HG02981 (cell line): ENCODE results near the gene TM4SF1.
"Not testable (repeated sequence)": the region's sequence is repeated elsewhere in the genome, so short reads cannot be mapped to it uniquely, and the experiment has no call there.

Source experiments
- ATAC-seq: cut with Tn5 transposase; IDR thresholded peaks from one replicate; pipeline ENCODE4 v1.9.1; 2021; ENCODE audit warnings: mild to moderate bottlenecking, moderate library complexity; ENCODE audit not compliant: unreplicated experiment

Gene TM4SF1

GRCh38 chr3:149395107-149396089, 17.9 kb upstream of the TM4SF1 start:
- no peak for ATAC-seq

DNA sequence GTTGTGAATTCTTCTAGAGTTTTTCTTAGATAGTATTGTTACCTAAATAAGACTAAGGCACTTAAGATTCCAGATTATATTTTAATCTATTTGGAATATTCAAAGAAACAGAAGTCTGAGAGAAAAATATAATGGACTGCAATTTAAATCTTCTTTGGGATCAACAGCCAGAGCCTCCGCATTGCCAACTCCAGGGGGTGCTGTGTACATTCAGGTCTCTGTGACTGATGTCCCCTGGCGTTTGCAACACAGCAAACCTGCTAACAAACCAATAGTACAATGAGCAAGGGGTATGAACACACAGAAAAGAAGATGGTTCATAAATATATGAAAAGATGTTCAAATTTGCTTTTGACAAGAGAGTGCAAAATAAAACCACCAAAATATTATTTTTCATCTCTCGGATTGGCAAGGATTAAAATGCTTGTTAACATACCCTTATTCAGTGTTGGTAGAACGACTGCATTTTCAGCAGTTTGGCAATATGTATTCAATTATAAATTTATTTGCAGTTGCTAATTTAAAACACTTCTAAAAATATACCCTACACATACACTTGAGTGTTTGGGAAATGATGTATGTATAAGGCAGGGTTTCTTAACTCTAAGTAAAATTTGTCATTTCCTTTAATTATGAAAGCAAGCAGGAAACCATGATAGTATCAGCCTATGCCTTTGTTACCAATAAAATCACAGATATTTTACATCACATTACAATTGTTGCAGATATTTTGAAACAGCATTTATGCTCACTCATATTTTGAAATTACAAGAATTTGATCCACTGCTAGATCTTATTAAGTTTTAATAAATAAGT, 16.1 kb upstream of the TM4SF1 start:
- peak; percentile 90 for ATAC-seq

DNA sequence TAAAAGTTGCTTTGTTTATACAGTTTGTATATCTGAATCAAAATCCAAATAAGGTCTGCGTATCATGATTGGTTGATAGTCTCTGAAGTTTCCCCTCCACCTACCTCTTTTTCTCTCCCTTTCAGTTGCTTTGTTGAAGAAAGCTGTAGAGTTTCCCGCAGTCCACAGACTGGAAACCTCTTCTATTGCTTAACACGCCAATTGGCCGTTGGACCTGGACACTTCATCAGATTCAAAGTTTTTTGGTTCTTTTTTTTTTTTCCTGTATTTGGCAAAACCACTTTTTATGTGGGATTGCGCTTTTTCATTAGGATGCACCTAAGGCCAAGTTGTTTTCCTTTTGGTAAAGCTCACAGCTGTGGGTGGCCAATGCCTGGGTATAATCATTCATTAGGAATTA, 14.5 kb upstream of the TM4SF1 start:
- ATAC-seq: no peak

- no peak for ATAC-seq
Observed at GRCh38 chr3:149390772-149391212, 13.3 kb upstream of the TM4SF1 start.

DNA sequence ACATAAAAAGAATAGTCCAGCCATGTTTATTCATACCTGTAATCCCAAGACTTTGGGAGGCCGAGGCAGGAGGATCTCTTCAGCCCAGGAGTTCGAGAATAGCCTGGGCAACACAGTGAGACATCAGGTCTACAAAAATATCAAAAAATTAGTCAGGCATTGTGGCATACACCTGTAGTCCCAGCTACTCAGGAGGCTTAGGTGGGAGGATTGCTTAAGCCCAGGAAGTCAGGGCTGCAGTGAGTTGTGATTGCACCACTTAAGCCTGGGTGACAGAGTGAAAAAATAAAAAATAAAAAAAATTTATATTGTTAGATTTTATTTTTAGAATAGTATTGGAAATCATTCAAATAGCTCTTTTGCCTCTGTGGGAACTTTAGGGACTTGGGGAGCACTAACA, 12.8 kb upstream of the TM4SF1 start:
- ATAC-seq: no peak

GRCh38 chr3:149388531-149389417, 11.3 kb upstream of the TM4SF1 start:
- no peak for ATAC-seq

DNA sequence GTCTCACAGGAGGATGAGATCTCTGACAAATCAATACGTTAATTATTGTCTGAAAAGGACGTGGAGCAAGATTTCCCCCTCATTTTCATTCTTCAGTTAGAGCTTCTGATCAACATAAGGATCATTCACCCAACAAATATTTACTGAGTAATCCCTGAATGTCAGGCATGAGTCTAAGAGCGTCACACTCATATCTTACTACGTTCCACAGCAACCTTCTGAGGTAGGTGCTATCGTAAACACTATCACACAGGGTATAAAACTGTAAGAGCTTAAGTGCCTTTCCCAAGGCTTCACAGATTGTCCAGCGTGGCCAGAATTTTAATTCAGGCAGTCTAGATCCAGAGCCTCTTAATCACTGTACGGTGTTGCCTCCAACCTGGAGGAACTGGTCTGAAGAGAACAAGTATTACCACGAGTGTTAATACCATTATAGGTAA, 10.6 kb upstream of the TM4SF1 start:
- ATAC-seq: no peak

DNA sequence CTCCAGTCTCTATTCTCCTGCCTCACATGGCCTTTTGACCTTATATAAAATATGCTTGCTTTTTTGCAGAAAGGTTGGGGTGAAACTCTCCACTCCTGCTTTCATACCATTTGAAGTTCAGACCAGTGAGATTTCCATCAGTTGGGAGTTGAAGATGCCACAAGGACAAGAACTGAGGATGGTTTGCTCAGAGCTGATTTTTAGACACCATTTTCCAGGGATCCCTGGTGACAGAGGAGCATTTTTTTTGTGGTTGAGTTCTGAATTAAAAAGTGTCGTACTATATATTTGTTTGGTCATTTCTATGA, 8.8 kb upstream of the TM4SF1 start:
- ATAC-seq: no peak

- ATAC-seq: no peak
Observed at GRCh38 chr3:149385617-149386298, 8.3 kb upstream of the TM4SF1 start.

GRCh38 chr3:149384911-149385321, 7.5 kb upstream of the TM4SF1 start:
- ATAC-seq: no peak

- ATAC-seq: no peak
Observed at GRCh38 chr3:149384167-149384566, 6.7 kb upstream of the TM4SF1 start.

DNA sequence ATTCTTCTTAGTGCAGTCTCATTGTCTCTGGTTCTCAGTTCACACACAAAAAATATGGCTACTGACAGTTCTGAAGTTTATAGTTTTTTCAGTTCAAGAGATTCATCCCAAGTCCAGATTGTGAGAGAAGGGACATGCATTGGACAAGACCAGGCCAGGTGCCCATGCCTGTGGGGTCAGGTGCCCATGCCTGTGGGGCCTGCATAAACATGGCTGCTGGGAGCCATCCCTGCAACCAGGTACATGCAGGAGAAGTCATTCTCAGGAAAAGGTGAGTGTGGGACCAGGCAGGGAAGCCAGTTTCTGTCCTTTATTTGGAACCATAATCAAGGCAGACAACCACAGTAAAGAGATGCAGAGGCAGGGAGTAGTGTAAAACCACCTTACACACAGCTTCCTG, 6.3 kb upstream of the TM4SF1 start:
- ATAC-seq: no peak

DNA sequence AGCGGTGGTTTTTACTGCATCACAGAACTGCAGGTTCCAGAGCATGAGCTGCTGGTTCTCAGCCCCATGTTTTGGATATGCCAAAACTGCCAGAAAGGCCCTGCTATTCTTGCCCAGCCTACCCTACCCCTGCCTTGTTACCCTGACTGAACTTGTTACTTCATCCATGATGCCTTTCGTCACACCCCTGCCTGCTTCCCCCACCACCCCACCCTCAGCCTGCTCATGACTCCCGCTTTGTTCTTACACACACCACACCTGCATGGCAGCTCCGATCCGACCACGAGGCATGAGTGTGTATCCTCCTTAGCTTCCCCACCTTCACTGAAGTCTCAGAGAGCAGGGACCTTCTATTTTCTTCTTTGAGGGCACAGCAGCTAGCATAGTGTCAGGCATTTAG, 5.1 kb upstream of the TM4SF1 start:
- no peak for ATAC-seq

DNA sequence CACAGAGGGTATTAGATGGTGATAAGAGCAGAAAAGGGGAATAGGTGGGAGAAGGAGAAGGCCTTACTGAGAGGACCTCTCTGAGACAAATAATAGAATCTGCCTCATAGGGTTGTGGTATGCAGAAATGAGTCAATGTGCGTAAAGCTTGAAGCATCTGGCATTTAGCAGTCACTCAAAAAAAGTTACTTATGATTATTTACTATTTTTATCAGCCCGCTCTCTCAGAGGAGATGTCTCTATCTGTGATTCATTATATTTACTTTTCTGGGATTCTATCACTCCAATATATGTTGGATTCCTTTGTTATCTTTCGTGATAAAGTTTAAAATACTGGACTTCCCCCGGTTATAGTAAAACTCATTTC, 4.6 kb upstream of the TM4SF1 start:
- no peak for ATAC-seq

- no peak for ATAC-seq
Observed at GRCh38 chr3:149381173-149382100, 4.0 kb upstream of the TM4SF1 start.

DNA sequence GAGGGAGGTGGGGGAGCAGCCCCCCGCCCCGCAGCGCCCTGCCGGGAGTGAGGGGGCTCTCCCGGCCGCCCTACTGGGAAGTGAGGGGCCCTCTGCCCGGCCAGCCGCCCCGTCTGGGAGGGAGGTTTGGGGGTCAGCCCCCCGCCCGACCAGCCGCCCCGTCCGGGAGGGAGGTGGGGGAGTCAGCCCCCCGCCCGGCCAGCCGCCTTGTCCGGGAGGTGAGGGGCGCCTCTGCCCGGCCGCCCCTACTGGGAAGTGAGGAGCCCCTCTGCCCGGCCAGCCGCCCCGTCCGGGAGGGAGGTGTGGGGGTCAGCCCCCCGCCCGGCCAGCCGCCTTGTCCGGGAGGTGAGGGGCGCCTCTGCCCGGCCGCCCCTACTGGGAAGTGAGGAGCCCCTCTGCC, 2.8 kb upstream of the TM4SF1 start:
- not testable (repeated sequence) for ATAC-seq

GRCh38 chr3:149378478-149379309, 1.2 kb upstream of the TM4SF1 start:
- no peak for ATAC-seq

DNA sequence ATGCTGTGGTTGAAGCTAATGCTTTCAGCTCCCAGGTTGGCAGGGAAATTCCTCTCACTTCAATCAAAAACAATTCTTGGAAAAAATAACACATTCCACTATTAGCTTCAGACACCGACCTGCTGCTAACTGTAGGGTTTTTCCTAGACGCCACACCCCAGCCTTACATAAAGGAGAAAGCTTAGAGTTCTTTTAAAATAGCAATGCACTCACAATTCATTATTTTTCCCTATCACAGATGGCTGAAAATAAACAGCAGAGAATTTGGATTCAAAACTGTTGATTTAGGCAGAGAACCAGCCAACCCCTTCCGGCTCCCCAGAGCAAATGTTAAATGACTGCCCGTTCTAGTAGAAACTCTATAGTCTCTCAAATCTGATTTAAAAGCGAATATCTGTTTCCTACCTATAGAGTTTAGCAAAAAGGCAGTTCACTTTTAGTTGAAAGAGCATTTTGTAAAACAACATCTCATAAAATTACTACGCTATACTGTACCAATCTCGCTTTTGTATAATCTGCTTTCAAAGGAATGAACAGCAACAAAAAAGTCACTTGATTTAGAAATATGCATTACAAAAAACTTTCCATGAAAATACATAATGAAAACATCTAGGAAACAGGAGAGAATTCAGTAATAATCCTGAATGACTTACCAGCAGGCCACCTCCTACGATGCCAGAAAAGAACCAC, 586 bp downstream of the TM4SF1 start:
- ATAC-seq: no peak
